AG08396 (cell line): ENCODE measurements around the gene CIB1.

ENCODE experiments used
- DNase-seq: peaks from one replicate; pipeline ENCODE4 v3.0.0; 2012; ENCODE audit warnings: low spot score, mixed read lengths

The CIB1 gene

DNA sequence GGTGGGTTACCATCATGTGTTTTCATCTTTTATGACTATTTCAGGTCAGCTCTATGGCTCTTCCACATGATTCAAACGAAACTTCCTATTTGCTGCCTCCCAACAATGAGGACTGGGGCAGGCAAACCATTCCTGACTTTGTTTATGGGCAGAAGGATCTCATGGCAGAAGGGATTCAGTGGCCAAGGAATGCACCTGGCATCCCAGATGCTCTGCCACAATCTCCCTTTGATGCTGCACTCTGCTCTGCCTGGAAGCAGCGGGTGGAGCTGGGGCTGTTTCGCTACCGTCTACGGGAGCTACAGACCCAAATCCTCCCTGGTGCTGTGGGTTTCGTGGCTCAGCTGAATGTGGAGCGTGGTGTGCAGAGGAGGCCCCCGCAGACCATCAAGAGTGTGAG is 7.1 kb upstream of the CIB1 start:
- DNase-seq: no peak

- DNase-seq: no peak
Measured at GRCh38 chr15:90239371-90239770, 5.6 kb upstream of the CIB1 start.

GRCh38 chr15:90234096-90234988 is 601 bp upstream of the CIB1 start, which contains the start of gene GDPGP1:
GDPGP1 (plus strand) TSS chr15:90234209; CDS start chr15:90240909, 6,700 bp downstream.
- peak; percentile 100 for DNase-seq

GRCh38 chr15:90232941-90233386 is 777 bp downstream of the CIB1 start:
- no peak for DNase-seq

- no peak for DNase-seq
Measured at GRCh38 chr15:90232196-90232595, 1.5 kb downstream of the CIB1 start.

DNA sequence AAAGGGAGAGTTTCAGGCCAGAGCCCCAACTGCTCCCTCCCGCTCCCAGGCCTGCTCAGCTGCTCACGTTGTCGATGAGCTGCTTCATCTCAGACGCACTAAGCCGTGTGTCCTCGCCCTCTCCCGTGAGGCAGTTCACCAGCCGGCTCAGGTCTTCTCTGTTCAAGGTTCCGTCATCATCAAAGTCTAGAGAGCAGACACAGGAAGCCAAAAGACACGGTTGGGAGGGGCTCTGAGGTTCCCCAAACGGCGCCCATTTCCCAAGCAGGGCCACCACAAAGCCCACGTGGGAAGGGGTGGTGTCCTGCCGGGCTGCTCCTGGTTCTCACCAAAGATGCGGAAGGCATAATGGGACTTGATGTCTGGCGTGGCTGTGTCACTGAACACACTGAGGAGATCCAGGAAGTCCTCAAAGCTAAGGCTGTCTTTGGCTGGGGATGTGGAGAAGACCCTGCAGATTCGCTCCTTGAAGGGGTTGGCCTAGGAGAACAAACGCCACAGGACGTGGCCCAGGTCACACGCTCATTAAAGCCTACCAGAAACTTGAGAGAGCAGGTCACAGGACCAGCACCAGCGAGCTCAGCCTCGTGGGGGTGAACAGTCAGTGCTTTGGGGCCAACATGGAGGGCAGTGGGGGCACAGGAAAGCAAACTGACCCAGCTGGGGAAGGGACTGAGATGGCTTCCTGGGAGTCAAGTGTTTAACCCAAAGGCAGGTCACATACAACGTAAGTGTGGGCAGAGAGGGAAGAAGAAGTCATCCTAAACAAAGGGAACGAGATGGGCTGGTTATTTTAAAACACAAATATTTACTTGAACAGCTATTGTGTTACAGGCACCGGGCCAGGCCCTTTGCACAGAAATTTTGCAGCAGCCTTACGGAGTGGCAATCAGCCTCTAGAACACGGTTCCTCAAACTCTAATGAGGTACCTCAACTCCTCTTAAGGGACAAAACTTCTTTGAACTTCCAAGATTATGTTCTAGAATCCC is 2.4 kb downstream of the CIB1 start:
- DNase-seq: no peak

- no peak for DNase-seq
Measured at GRCh38 chr15:90230610-90231009, 3.1 kb downstream of the CIB1 start.

GRCh38 chr15:90230071-90230494 is 3.7 kb downstream of the CIB1 start:
- no peak for DNase-seq

GRCh38 chr15:90228960-90229359 is 4.8 kb downstream of the CIB1 start:
- no peak for DNase-seq

GRCh38 chr15:90227816-90228772 is 5.6 kb downstream of the CIB1 start:
- no peak for DNase-seq

GRCh38 chr15:90227336-90227735 is 6.4 kb downstream of the CIB1 start:
- no peak for DNase-seq

DNA sequence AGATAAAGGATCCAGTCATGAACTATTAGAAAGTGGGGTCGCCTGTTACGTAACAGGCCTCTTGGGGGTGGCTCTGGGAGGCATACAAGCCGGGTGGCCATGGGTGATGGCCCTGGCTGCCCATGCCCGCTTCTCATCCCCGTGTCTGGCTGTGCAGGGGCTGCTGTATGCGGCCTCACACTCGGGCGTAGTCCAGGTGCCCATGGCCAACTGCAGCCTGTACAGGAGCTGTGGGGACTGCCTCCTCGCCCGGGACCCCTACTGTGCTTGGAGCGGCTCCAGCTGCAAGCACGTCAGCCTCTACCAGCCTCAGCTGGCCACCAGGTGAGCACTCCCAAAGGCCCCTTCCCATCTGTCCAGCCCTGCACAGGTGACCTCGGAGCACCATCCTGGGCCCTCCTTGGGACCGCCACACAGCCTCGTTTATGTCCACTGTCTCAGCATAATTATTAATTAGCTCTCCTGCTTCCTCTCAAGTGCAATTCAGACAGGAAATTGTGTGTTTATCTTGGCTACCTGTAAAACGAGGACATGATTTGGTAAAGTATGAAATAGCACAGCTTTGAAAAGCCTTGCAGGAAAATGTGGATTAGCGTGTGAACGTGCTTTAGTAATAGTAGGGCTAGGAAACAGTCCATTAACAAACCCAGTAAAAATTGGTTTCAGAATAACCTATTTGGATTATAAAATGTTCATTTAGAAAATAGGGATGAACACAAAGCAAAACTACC is 8.1 kb downstream of the CIB1 start:
- DNase-seq: no peak

DNA sequence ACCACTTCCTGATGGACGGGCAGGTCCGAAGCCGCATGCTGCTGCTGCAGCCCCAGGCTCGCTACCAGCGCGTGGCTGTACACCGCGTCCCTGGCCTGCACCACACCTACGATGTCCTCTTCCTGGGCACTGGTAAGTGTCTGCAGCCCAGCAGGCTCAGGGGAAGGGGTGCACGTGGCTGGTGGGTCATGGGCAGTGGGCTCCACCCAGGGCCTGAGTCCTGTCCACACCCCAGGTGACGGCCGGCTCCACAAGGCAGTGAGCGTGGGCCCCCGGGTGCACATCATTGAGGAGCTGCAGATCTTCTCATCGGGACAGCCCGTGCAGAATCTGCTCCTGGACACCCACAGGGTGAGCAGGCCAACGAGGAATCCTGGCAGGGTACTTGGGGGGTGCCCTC is 8.7 kb downstream of the CIB1 start:
- no peak for DNase-seq

DNA sequence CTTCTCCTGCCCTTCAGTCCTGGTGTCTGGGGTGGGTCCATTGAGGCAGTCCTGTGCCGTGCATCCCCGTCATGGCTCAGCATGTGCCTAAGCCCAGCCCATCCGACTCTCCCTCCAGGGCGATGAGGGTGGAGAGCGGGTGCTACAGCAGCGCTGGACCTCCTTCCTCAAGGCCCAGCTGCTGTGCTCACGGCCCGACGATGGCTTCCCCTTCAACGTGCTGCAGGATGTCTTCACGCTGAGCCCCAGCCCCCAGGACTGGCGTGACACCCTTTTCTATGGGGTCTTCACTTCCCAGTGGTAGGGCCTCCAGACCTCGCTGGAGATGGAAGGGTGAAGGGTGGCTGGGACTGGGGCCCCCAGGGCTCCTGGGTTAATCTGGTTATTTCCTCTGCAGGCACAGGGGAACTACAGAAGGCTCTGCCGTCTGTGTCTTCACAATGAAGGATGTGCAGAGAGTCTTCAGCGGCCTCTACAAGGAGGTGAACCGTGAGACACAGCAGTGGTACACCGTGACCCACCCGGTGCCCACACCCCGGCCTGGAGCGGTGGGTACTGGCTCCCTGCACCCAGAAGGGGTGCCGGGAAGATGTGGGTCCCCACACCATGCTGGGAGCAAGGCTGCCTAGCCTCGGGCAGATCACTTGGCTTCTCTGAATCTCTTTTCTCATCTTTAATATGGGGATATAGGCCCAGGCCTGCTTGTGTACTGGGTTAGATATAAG is 10.1 kb downstream of the CIB1 start:
- DNase-seq: no peak

- DNase-seq: no peak
Measured at GRCh38 chr15:90222547-90222946, 11.2 kb downstream of the CIB1 start.

- DNase-seq: peak; percentile 88
Measured at GRCh38 chr15:90221246-90221900, 12.4 kb downstream of the CIB1 start.

GRCh38 chr15:90219421-90220141 is 14.2 kb downstream of the CIB1 start:
- DNase-seq: peak; percentile 71

- no peak for DNase-seq
Measured at GRCh38 chr15:90217671-90218394, 15.9 kb downstream of the CIB1 start.
